ENCODE data around the gene MYBPC1. TPM values are rescaled to one million over a fixed set of nuclear protein-coding genes. Genes with fewer than 3 reads are reported as not detected.

Gene MYBPC1
- total RNA-seq, 1 experiment from 2014 or later, result 0.49 TPM

DNA sequence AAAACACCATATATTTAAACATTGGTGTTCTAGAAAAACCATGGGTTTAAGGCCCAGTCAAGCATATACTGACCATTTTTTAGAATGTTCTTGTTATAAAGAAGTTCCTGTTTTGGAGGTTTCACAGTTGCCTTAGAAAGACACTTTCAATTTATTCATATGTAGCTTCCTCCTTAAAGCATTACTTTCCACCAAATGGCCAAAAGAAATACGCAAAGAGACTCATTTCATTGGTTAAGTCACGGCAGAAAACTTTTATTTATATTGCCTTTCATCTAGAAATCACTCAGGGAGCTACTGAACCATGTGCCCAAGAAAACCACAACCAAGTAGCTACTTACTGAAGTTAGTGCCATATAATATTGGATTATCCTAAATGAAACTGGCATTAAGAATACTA, 40.0 kb downstream of the MYBPC1 start:
- Histone ChIP-seq H3K27me3 (replicated peaks; ENCODE audit: insufficient read depth, low read depth, low read length, poor library complexity) (no peaks in the 10 kb centered on the region), H3K4me1 (ENCODE audit: insufficient read depth, low read length, poor library complexity, severe bottlenecking) (peaks cover 36% of the 10 kb centered on the region), H3K4me3 (ENCODE audit: low read depth, low read length, poor library complexity, severe bottlenecking) (no peak overlapping the region), H3K9me3 (ENCODE audit: low read depth, low read length, poor library complexity, severe bottlenecking) (no peaks in the 10 kb centered on the region), H3K27ac (ENCODE audit: low read depth, low read length, poor library complexity, severe bottlenecking) (no peak overlapping the region), H3K36me3 (ENCODE audit: insufficient read depth, low read length, poor library complexity, severe bottlenecking) (no peaks in the 10 kb centered on the region)
- BruUV-seq (replicated peaks), result no TSS peak
- ChIA-PET CTCF (no interaction called here), POLR2A (ENCODE audit: low non-redundant PET) (no interaction called here)
- TF ChIP-seq EZH2 (IDR thresholded peaks at IDR 0.05; ENCODE audit: borderline replicate concordance, low read depth, low read length, poor library complexity, severe bottlenecking) (no peak), CTCF (conservative IDR thresholded peaks at IDR 0.05; ENCODE audit: low read depth, low read length) (no peak)
- DNase-seq (ENCODE audit: low spot score), result no peak
- intact Hi-C loops (cut with micrococcal nuclease; ENCODE audit: unreplicated experiment), result no loop called here

- BruUV-seq (replicated peaks), result no TSS peak
Measured at GRCh38 chr12:101637936-101638335, 43.2 kb downstream of the MYBPC1 start.

GRCh38 chr12:101642115-101643067, 47.6 kb downstream of the MYBPC1 start:
- ChIA-PET CTCF (no interaction called here), POLR2A (ENCODE audit: low non-redundant PET) (no interaction called here)
- BruUV-seq (replicated peaks), result no TSS peak
- Histone ChIP-seq H3K36me3 (ENCODE audit: insufficient read depth, low read length, poor library complexity, severe bottlenecking) (no peaks in the 10 kb centered on the region), H3K4me3 (ENCODE audit: low read depth, low read length, poor library complexity, severe bottlenecking) (no peak overlapping the region), H3K9me3 (ENCODE audit: low read depth, low read length, poor library complexity, severe bottlenecking) (no peaks in the 10 kb centered on the region), H3K4me1 (ENCODE audit: insufficient read depth, low read length, poor library complexity, severe bottlenecking) (peaks cover 27% of the 10 kb centered on the region), H3K27ac (ENCODE audit: low read depth, low read length, poor library complexity, severe bottlenecking) (no peak overlapping the region), H3K27me3 (replicated peaks; ENCODE audit: insufficient read depth, low read depth, low read length, poor library complexity) (no peaks in the 10 kb centered on the region)
- no peak for DNase-seq (ENCODE audit: low spot score)
- no peak for TF ChIP-seq EZH2 (IDR thresholded peaks at IDR 0.05; ENCODE audit: borderline replicate concordance, low read depth, low read length, poor library complexity, severe bottlenecking)
- no peak for TF ChIP-seq CTCF (conservative IDR thresholded peaks at IDR 0.05; ENCODE audit: low read depth, low read length)
- intact Hi-C loops (cut with micrococcal nuclease; ENCODE audit: unreplicated experiment), result no loop called here

More at GRCh38 chr12:101637936-101638335, 43.2 kb downstream of the MYBPC1 start:
- Histone ChIP-seq H3K27me3 (replicated peaks; ENCODE audit: insufficient read depth, low read depth, low read length, poor library complexity) (no peaks in the 10 kb centered on the region), H3K4me1 (ENCODE audit: insufficient read depth, low read length, poor library complexity, severe bottlenecking) (peaks cover 40% of the 10 kb centered on the region), H3K27ac (ENCODE audit: low read depth, low read length, poor library complexity, severe bottlenecking) (peak overlapping the region; percentile 59), H3K4me3 (ENCODE audit: low read depth, low read length, poor library complexity, severe bottlenecking) (no peak overlapping the region), H3K9me3 (ENCODE audit: low read depth, low read length, poor library complexity, severe bottlenecking) (no peaks in the 10 kb centered on the region), H3K36me3 (ENCODE audit: insufficient read depth, low read length, poor library complexity, severe bottlenecking) (no peaks in the 10 kb centered on the region)
- ChIA-PET POLR2A (ENCODE audit: low non-redundant PET) (interaction anchor here (0.7 kb wide), 1 partner anchor 238 kb away, joined by 6 read pairs; no protein-coding TSS in a partner anchor), CTCF (interaction anchor here (0.6 kb wide), 1 partner anchor 32 kb away, joined by 4 read pairs; no protein-coding TSS in a partner anchor)
- intact Hi-C loops (cut with micrococcal nuclease; ENCODE audit: unreplicated experiment), result no loop called here
- DNase-seq (ENCODE audit: low spot score), result no peak
- TF ChIP-seq EZH2 (IDR thresholded peaks at IDR 0.05; ENCODE audit: borderline replicate concordance, low read depth, low read length, poor library complexity, severe bottlenecking) (no peak), CTCF (conservative IDR thresholded peaks at IDR 0.05; ENCODE audit: low read depth, low read length) (no peak)
